Activated CD4-positive, alpha-beta T cell treated with anti-CD3 and anti-CD28 coated beads, Interleukin-2, amount 50 U/mL, for 16 hours (primary cell): ENCODE data around the gene NRSN2.
A peak's percentile ranks its signal among the peaks of the same experiment; 100 is the strongest.

Source experiments
- DNase-seq: peaks from one replicate; pipeline ENCODE4 v3.0.0-alpha.2; 2020

The NRSN2 gene, protein sequence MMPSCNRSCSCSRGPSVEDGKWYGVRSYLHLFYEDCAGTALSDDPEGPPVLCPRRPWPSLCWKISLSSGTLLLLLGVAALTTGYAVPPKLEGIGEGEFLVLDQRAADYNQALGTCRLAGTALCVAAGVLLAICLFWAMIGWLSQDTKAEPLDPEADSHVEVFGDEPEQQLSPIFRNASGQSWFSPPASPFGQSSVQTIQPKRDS

DNA sequence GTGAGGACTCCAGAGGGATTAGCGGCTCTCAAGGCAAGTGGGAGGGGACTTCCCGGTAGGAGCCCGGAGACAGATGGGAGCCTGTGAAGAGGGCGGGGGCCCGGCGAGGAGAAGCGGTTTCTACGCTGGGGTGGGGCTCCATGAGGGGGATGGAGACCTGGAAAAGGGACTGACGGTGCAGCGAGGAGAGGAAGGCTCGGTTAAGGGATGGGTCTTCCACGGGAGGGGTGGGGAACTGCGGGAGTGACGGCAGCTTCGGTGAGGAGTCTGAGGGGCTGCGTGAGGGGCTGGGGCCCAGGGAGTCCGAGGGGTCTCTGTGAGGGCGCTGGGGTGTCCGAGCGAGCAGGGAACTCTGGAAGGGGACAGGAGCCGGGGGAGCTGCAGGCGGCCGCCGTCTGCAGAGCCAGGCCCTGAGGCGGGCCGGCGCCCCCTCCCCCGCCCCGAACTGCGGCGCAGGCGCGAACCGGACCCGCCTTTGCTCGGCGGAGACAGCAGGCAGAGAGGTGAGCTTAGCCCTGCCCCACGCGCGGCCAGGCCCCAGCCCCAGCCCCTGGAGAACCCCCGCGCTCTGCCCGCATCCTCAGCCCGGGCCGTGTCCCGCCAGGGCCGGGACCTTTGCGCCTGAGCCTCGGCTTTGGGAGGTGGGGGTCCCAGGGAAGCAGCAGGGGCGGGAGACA, at the start of gene NRSN2:
TSS of gene NRSN2 (plus strand) at position 472 of the 677 bp plus-strand sequence. CDS start 2,533 bp downstream, outside the sequence.
- no peak for DNase-seq

DNA sequence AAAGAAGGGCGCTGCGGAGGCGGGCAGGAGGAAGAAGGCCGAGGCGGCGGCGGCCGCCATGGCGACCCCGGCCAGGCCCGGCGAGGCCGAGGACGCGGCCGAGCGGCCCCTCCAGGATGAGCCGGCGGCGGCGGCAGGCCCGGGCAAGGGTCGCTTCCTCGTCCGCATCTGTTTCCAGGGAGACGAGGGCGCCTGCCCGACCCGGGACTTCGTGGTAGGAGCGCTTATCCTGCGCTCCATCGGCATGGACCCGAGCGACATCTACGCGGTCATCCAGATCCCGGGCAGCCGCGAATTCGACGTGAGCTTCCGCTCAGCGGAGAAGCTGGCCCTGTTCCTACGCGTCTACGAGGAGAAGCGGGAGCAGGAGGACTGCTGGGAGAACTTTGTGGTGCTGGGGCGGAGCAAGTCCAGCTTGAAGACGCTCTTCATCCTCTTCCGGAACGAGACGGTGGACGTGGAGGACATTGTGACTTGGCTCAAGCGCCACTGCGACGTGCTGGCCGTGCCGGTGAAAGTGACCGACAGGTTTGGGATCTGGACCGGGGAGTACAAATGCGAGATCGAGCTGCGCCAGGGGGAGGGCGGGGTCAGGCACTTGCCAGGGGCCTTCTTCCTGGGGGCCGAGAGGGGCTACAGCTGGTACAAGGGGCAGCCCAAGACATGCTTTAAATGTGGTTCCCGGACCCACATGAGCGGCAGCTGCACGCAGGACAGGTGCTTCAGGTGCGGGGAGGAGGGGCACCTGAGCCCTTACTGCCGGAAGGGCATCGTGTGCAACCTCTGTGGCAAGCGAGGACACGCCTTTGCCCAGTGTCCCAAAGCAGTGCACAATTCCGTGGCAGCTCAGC, 48.8 kb upstream of the NRSN2 start:
- DNase-seq = peak; percentile 61

DNA sequence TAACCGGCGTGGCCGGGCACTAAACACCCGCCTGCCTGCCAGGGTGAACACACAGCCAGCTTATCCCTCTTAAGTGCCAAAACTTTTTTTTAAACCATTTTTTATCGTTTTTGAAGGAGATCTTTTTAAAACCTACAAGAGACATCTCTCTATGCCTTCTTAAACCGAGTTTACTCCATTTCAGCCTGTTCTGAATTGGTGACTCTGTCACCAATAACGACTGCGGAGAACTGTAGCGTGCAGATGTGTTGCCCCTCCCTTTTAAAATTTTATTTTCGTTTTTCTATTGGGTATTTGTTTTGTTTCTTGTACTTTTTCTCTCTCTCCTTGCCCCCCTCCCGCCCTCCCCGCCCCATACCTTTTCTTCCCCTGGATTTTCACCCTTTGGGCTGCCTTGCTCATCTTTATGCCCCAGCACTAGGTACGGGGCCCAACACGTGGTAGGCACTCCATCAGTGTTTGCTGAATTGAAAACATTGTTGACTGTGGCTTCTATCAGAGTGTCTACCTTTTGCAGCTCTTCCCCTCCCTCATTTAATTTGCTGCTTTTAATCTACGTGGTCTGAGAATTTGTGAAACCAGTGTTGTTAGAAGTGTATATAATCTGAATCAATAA, 48.0 kb upstream of the NRSN2 start:
- DNase-seq = no peak

DNA sequence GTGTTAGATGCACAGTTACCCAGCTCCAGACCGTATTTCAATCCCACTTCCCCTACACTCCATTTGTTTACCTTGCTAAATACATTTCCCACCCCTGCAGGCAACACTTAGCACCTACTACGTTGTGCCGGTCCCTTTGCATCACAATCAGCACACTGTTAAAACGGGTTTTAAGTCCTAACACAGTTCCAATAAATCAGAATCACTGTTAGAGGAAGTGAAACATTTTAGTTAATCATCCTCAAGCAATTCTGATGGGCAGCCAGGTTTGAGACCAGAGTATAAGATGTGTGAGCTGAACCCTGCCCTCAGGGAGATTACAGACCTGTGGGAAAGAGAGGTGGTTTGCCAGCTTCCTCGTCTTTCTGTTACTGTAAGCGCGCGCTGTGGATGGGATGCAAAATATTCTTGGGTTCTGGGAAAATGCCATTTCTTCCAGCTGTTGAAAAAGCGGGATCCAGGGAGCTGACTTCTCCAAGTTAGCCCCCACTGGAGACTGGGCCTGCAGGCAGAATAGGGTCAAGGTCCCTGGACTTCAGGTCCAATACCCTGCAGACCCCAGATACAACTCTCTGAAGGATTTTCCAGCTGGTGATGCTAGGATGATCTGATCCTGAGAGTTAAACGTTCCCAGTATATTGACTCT, 46.4 kb upstream of the NRSN2 start:
- DNase-seq = no peak

DNA sequence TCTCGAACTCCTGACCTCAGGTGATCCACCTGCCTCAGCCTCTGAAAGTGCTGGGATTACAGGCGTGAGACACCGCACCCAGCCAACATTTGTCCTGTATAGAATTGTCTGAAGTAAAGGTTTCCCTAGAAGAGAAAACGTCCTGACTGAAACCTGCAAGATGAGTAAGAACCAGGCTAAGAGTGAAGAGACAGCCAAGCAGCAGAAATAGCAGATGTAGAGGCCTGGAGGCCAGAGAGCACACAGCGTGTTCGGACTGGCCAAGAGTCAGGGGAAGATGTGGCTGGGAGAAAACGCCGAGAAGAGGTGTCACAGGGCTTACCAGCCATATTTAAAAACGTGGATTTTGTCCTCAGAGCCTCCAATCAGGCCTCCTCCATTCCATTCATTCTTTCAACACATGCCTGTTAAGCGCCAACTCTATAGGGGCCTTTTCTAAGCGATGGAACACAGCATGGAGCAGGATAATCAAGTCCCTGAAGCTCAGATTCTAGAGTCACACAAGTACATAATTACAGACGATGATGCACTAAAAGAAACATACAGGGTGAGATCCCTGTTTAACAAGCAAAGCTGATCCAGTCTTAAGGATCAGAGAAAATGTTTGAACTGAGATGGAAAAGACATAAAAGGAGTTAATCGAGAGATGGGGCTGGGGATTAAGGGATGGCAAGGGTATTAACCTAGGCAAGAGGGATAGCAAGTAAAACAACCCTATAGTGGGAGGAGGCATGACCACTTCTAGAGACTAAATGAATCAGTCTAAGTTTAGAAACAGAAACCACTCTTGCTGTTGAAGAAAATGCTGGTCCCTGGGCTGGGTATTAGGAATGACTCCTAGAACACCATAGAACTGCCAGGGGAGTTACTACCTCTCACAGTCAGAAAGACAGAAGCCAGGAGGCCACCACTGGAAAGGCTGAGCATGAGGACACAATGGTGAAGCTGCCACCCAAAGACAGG, 44.7 kb upstream of the NRSN2 start:
- no peak for DNase-seq

DNA sequence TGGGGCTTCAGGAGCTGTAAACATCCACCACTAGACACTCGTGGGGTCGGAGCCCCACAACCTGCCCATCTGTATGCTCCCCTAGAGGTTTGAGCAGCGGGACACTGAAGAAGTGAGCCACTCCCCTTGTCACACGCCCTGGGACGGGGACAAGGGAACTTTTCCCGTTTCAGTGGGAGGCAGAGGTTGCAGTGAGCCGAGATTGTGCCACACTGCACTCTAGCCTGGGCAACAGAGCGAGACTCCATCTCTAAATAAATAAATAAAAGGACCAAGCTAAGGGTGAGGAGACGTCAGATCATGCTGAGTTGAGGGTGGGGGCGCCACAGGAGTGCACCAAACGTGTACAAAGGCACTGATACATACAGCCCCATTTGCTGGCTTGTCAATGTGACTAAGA, 41.2 kb upstream of the NRSN2 start:
- no peak for DNase-seq

DNA sequence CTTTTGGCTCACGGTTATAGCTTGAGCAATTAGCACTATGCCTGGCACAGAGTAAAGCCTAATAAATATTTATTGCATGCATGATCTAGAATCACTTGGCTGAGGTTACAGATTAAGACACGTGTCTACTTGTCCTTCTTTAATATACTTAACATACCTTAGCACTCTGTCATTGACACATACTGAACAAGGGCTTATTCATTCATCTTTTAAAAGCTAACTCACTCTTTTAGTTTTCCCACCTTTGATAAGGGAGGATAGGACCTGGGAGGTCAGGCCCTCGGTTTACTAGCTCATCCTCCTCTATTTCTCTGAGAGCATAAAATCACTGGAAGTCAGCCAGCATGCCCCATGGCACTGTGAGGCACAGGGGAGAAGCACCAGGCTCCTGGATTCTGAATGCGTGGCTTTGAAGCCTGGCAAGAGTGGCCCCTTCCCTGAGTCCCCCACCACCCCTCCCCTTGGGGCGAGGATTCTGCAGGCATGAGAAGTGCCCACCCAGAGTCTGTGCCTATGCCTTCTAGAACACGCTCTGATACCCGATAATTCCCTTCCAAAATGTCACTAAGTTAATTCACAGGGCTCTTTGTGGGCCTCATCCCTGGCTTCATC, 38.4 kb upstream of the NRSN2 start:
- DNase-seq = no peak

DNA sequence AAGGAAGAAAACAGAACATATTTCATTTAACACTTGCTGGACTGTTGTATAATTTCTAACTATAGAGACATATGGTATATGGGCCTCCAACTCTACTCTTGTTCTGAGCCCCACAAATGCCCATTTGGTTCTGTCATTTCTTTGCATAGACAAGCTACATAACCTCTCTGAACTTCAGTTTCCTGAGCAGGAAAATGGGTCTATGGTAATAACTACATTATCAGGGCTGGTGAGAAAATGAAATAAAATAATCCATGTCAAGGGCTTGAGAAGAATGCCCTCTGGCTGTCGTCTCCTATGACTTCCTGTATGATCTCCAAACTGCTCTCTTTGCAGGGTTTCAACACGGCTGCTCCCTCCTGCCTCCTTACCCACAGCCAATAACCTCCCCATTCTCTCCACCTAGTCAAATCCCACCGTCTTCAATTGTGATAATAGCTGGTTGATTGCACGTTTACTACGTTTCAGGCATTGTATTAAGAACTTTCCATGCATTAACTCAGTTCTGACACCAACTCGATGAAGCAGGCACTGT, 37.5 kb upstream of the NRSN2 start:
- DNase-seq = no peak

DNA sequence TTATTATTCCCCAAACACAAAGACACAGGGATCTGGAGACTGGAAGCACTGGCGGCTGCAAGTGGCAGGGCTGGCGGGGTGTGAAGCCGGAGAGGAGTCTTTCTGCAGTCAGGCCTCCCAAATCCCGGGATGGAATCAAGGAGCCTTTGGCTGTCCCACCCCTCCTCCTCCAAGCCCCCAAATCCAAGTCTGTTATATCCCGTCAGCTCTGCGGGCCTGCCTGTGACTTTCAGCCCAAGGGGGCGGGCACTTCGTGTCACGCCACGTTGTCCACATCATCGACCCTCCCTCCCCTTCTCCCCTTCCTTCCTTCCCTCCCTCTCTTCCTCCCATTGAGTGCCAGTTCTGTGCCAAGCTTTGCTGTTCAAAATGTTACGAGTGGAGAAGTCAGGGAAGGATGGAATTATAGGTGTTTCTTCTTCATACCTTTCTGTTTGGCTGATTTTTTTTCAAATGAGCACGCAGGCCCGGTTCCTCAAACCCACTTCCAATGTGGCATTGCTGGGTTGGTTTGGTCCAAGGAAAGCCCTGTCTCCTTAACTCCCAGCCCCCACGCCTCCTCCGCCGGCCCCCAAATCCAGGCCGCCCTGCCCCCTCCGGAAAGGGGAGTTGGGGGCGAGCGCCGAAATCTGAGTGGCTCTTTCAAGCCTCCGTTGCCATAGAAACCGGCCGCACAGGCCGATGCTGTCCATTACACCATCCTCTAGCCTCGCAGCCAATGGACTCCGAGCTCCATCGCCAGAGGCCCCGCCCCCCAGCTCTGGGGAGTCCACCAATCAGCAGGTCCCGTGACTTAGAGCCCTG, 36.9 kb upstream of the NRSN2 start:
- DNase-seq = peak; percentile 88

DNA sequence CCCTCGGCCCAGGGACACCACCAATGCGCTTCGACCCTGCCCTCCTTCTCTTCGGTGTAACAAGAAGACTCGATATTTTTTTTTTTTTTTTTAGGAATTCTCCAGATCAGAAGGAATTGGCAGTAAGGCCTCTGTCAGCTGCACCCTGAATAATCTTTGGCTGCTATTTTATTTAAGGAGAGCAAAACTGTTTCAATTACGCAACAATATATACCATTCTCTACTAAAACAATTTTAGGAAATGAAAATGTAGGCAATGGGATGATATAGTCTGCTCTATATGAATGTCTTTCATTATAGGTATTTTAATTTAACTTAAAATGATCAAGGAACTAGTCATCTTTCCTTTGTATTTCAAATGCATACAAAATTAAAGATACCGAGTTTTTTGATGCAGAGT, 36.3 kb upstream of the NRSN2 start:
- DNase-seq = no peak

DNA sequence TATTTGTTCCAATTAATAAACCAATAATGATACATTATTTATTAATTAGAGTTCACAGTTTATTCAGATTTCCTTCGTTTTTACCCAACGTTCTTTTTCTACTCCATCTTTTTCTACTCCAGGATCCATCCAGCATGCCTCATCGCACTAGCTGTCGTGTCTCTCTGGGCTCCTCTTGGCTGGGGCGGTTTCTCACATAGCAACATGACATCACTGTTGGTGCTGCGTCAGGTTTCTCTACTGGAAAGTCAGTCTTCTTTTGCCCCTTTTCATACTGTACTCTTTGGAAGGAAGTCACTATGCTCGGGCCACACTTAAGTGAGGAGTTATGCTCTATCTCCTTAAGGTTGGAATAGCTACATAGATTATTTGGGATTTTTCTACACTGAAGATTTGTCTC, 35.3 kb upstream of the NRSN2 start:
- no peak for DNase-seq

DNA sequence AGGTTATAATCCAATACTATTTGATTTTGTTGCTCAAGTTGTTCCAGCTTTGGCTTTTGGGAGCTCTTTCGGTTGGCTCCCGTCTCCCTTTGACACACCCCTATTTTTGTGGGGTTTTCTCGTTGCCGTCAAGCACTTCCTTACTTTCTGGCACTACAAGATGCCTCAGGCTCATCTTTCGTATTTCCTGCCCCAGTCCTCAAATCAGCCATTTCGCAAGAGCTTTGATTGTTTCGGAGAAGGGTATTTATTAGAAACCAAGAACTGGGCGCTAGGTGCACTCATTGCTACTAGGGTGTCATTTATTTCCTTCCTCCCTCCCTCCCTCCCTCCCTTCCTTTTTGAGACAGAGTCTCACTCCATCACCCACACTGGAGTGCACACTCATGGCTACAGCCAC, 34.8 kb upstream of the NRSN2 start:
- DNase-seq = no peak

DNA sequence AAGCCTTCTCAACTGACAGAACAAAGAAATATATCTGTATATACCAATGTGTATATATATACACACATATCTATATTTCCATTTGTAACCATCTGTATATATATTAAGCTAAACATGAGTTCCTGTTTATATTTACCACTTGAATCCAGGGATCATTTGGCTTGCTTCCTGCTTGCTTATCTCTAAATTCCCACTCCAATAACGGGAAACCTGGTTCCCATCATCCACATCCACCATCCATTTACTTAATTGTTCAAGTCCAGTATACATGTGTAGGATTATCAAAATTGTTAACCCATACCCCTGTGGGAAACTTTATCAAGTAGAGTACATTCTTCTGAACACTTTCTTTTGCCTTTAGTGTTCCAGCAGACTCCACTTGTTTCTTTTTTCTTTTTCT, 34.0 kb upstream of the NRSN2 start:
- DNase-seq = no peak

DNA sequence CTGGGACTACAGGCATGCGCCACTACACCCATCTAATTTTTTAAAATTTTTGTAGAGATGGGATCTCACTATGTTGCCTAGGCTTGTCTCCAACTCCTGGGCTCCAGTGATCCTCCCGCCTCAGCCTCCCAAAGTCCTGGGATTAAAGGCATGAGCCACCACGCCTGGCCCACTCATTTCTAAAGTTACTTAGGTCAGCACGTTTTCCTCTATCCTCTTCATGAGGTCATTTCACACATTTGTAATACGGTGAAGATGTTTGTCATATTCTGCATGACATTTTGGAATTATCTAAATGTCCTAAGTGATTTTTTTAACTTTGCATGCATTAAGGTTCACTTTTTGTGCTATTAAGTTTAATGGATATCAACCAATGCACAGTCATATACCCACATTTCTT, 33.5 kb upstream of the NRSN2 start:
- DNase-seq = no peak

DNA sequence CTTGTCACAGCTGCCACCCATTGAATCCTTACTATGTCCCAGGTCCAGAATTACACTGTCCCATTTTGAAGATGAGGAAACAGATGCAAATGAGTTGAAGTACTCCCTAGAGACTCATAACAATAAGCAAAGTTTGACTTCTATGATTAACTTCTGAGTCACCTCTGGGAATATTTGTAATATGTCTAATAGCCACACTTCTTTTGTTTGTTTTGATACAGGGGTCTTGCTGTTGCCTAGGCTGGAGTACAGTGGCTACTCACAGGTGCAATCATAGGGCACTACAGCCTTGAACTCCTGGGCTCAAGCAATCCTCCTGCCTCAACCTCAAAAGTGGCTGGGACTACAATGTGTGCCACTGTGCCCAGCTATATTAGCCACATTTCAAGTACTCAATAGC, 33.0 kb upstream of the NRSN2 start:
- no peak for DNase-seq

DNA sequence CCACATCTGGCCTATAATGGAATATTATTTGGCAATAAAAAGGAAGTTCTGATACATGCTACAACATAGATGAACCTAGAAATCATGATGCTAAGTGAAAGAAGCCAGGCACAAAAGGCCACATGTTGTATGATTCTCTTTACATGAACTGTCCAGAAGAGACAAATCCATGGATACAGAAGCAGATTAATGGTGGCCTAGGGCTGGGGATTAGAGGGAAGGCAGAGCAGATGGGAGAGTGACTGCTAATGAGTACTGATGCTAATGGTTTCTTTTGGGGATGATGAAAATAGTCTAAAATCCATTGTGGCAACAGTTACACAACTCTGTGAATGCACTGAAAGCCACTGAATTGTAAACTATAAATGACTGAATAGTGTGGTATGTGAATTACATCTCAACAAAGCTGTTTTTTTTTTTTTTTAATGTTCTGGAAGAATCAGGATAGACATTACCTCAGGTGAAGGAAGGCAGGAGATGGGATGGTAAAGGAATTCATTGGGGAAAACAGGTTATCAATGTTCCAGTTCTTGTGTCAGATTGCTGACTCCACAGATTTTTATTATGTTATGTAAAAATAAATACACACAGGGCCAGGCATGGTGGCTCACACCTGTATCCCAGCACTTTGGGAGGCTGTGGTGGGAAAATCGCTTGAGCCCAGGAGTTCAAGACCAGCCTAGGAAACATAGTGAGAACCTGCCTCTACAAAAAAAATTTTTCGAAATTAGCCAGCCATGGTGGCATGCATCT, 30.4 kb upstream of the NRSN2 start:
- no peak for DNase-seq

DNA sequence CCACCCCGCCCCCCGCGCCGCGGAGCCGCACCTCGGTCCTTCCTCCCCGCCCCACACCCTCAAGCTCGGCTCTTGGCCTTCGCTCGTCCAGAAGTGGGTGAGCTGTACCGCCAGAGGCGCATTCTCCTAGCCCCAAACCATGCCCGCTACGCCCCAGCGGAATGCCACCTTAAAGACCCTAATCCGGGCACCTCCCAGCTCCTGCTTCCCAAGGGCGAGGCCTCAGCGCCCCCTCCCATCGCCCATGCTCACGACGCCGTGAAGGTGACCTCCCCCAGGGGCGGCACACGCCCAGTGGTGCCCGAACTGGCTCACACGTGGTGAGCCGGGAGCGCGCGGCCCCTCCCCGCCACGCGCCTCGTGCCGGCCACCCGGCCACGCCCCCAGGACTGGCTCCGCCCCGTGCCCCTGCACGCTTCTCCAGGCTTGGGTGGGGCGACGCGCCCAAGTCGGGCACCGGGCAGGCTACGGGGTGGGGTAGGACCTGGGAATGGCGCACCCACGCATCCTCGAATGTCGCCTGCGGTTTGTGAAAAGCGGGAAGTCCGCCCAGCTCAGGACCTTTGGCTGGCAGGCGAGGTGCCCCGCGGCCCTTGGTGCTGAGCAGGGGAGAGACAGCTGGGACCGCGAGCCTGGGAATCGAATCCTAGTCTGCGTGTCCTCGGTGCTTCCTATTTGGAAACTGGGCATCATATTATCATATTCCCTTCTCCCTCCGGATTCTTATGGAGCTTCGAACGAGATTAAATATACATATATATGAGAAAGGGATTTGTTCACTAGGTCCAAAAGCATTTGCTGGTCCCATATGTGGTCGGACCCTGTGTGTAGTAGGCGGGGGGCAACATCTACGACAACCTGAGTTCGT, 22.5 kb upstream of the NRSN2 start:
- DNase-seq = peak; percentile 92
